ENCODE measurements around the gene MMP19.

DNA sequence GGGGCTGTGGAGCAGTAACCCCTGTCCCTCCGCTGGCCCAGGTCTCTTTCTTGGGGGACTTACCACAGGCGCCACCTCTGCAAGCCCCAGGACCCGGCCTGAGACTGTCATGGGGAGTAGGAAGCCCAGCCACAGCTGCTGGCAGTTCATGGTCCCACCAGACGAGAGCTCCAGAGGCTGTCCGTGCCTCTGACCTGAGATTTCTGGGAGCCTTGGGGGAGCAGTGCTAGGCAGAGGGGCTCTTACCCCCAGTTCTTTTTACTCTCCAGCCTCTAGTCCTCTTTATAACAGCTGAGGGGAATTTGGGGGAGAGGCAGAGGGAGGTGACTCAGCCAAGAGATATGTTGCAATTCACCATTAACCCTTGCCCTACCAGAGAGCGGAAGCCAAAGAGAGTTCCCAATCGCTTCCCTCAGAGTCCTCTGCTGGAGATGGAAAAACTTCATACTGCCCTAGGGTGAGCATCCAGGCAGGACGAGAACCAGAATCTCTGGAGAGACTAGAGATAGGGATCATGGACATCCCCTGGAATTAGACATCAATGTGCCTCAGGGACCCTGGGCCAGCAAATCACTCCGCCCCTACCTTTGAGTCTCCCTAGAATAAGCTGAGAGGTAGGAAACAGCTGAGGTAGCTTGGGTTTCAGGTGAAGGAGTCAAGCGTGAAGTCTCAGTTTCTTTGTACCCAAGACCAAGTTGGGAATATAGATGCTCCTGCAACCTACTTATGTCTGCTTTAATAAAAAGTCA, at the start of gene MMP19:
- no peak for TF ChIP-seq CTCF (IDR thresholded peaks at IDR 0.05)
- no peak for TF ChIP-seq POLR2A (IDR thresholded peaks at IDR 0.05)
